KOPT-K1 (cell line): ENCODE measurements around the gene TPD52L2.
A peak's percentile ranks its signal among the peaks of the same experiment; 100 is the strongest.

ENCODE experiments used
- H3K27ac ChIP-seq: fragments of 200-600 bp; sonication (generic); 2 replicates; pipeline ENCODE4 v1.5.1; 2016; ENCODE audit warnings: antibody characterized with exemption, mild to moderate bottlenecking, low read depth, low read length; ENCODE audit not compliant: poor library complexity, severe bottlenecking
- H3K36me3 ChIP-seq: fragments of 200-600 bp; sonication (generic); 2 replicates; pipeline ENCODE4 v1.5.1; 2017; ENCODE audit warnings: antibody characterized with exemption, mild to moderate bottlenecking, low read length, moderate library complexity; ENCODE audit not compliant: insufficient read depth
- H3K9me3 ChIP-seq: fragments of 200-600 bp; sonication (generic); 2 replicates; pipeline ENCODE4 v1.5.1; 2017; ENCODE audit warnings: antibody characterized with exemption, low read length, mild to moderate bottlenecking; ENCODE audit not compliant: insufficient read depth, poor library complexity, severe bottlenecking

Gene TPD52L2

DNA sequence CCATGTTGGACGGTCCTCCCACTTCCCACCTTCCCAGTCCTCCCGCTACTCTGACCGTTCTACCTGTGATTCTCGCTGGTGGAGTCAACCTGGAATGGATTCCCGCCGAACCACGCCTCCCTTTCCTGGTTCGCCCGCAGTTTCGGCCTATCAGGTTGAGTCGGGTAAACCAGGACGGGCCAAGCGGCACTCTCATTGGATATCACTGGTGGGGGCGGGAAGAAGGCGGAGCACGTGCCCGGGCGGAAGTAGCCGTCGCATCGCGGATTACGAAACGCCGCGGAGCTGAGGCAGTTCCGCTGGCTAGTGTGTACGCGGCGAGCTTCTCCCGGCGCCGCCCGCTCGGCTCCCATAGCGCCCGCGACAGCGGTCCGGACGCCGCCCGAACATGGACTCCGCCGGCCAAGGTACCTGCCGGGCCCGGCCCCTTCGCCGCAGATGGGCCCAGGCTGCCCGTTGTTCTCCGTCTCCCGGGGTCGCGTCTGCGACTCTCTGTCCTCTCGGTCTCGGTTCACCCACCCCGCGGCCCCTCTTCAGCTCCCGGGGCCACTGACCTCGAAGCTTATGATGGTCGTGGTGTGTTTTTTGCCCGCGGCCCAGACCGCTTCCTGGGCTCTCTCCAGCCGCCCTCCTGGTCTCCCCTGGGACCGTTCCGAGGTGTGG is at the start of gene TPD52L2:
Gene TPD52L2 (plus strand): TSS at position 293 of the 663 bp plus-strand sequence. CDS start 96 bp downstream, at position 389.
- Histone ChIP-seq H3K36me3 (peaks cover 33% of the 10 kb centered on the region; the same call in 1 of the 2 replicates), H3K9me3 (no peaks in the 10 kb centered on the region), H3K27ac (peak within 1 kb of the TSS; percentile 70)

- Histone ChIP-seq H3K36me3 (no peaks in the 10 kb centered on the region), H3K9me3 (no peaks in the 10 kb centered on the region)
Observed at GRCh38 chr20:63815615-63816253, 49.3 kb upstream of the TPD52L2 start.

DNA sequence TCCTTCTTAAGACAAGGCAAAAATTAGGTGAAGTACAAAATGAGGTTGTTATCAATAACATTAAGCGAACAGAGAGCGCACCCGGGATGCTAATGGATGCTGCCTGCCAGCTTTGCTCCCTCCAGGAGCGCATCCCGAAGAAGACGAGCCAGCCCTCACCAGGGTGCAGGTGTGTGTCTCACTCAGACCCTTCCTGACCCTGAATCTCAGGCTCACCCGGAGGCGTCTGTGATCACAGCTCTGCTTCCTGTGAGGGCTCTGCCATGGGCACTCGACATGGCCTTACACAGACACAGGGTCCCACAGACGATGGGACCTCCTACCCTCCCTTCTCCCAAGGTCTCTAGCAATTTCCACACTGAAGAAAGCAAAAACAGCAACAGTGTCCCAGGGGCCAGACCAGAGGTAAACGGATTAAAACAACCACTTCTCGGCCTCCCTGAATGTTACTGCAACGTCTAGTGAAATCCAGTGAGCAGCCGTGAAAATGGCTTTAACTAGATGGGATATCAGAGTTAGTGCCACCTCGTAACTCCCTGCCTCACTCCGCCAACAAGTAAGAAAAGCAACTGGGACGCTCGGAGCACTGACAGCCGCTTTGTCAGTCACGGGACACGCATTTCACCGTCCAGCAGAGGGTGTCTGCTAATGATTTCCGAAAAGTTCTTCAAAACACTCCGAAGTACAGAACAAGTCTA is 45.7 kb upstream of the TPD52L2 start:
- Histone ChIP-seq H3K9me3 (no peaks in the 10 kb centered on the region), H3K36me3 (no peaks in the 10 kb centered on the region), H3K27ac (no peak overlapping the region)

More at GRCh38 chr20:63815615-63816253, 49.3 kb upstream of the TPD52L2 start:
- H3K27ac ChIP-seq, result no peak overlapping the region

DNA sequence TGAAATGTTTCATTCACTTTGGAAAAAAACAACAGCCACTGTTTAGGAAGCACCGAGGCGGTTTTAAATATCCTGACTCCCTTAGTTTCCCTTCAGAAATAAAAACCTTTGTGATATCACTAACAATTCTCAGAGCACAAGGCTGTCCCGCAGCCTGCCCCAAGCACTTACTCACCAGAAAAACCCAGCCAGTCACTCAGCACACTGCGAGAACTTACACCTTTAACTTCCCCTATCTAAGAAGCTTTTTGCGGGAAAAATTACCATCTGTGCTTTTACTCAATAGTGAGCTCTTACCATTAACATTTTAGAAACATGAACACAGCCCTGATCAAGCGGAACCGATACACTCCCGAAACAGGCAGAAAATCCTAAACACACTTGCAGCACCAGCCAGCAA is 43.3 kb upstream of the TPD52L2 start:
- H3K36me3 ChIP-seq, result no peaks in the 10 kb centered on the region
- H3K9me3 ChIP-seq, result no peaks in the 10 kb centered on the region
- H3K27ac ChIP-seq, result no peak overlapping the region

- Histone ChIP-seq H3K36me3 (no peaks in the 10 kb centered on the region), H3K27ac (no peak overlapping the region), H3K9me3 (no peaks in the 10 kb centered on the region)
Observed at GRCh38 chr20:63822276-63822696, 42.8 kb upstream of the TPD52L2 start.

GRCh38 chr20:63823691-63824311 is 41.3 kb upstream of the TPD52L2 start:
- Histone ChIP-seq H3K36me3 (no peaks in the 10 kb centered on the region), H3K27ac (no peak overlapping the region), H3K9me3 (no peaks in the 10 kb centered on the region)

GRCh38 chr20:63825331-63826118 is 39.5 kb upstream of the TPD52L2 start:
- no peak overlapping the region for H3K27ac ChIP-seq
- H3K9me3 ChIP-seq, result no peaks in the 10 kb centered on the region
- no peaks in the 10 kb centered on the region for H3K36me3 ChIP-seq

DNA sequence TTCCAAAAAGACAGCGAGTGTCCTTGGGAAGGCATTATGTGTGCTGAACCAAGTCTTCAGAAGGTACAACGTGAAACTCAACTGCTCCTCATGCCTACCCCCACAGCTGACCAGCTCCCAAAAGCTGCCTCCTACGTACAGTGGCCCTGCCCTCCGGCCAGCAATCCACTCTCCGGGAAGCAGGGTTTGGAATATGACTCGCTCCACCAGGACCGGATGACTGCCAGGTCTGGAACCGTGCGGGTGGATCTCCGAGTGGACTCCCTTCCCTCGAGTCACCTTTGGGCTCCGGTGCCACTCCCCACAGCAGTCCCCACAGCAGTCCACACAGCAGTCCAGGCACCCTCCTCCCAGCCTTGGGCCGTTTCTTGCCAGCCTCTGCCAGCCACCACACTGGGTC is 38.3 kb upstream of the TPD52L2 start:
- H3K36me3 ChIP-seq, result no peaks in the 10 kb centered on the region
- no peaks in the 10 kb centered on the region for H3K9me3 ChIP-seq
- no peak overlapping the region for H3K27ac ChIP-seq

- no peak overlapping the region for H3K27ac ChIP-seq
- no peaks in the 10 kb centered on the region for H3K36me3 ChIP-seq
- H3K9me3 ChIP-seq, result no peaks in the 10 kb centered on the region
Observed at GRCh38 chr20:63828124-63828523, 36.9 kb upstream of the TPD52L2 start.

DNA sequence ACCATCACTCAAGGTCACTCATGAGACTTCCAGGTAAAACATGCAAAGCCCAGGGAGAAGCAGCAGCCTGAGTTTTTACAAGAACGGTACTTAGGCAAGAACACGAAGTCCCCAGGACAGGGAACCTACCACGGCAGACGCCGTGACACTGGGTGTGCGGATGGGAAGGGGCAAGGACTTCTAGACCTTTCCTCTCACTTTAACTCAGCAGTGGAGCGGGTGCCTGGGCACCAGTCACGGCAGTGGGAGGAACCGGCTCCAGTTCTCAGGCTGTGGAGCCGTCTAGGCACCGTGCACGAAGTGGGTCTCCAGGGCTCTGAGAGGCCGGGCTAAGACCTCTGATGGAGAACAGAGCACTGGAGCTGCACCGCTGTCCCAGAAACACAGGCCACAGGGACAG is 36.5 kb upstream of the TPD52L2 start:
- H3K27ac ChIP-seq, result no peak overlapping the region
- no peaks in the 10 kb centered on the region for H3K9me3 ChIP-seq
- H3K36me3 ChIP-seq, result no peaks in the 10 kb centered on the region

DNA sequence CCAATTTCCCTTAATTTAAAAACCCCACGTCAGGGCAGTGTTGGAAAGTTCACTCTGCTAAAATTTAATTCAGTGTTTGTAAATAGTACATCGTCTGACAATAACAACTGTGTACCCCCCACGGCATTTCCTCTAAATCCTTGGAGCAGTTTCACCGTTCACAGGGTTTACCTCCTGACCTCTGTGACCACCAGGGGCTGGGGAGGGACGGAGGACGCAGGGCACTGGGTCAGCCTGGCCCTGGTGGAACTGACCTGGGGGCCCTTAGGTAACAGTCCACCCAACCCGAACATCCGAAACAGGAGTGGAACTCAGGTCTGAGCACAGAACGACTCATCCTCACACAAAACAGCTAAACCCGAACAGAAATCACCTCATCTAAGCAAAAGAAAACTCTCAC is 36.1 kb upstream of the TPD52L2 start:
- Histone ChIP-seq H3K36me3 (no peaks in the 10 kb centered on the region), H3K27ac (no peak overlapping the region), H3K9me3 (no peaks in the 10 kb centered on the region)

DNA sequence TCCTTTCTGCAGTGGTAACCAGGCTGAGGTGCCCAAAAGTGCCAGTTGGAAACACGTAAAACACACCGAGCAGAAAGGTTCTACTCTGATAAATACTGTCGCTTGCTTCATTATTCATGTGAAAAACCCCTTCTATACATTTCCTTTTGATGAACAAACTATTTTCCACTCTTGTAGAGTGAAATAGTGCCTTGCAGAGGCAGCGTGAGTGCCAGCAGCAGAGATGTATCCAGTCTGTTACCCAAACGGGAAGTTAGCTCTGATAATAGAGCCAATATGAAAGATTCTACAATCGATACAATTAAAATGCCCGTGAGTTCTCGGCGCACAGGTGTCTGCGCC is 35.5 kb upstream of the TPD52L2 start:
- Histone ChIP-seq H3K27ac (no peak overlapping the region), H3K36me3 (no peaks in the 10 kb centered on the region), H3K9me3 (no peaks in the 10 kb centered on the region)

DNA sequence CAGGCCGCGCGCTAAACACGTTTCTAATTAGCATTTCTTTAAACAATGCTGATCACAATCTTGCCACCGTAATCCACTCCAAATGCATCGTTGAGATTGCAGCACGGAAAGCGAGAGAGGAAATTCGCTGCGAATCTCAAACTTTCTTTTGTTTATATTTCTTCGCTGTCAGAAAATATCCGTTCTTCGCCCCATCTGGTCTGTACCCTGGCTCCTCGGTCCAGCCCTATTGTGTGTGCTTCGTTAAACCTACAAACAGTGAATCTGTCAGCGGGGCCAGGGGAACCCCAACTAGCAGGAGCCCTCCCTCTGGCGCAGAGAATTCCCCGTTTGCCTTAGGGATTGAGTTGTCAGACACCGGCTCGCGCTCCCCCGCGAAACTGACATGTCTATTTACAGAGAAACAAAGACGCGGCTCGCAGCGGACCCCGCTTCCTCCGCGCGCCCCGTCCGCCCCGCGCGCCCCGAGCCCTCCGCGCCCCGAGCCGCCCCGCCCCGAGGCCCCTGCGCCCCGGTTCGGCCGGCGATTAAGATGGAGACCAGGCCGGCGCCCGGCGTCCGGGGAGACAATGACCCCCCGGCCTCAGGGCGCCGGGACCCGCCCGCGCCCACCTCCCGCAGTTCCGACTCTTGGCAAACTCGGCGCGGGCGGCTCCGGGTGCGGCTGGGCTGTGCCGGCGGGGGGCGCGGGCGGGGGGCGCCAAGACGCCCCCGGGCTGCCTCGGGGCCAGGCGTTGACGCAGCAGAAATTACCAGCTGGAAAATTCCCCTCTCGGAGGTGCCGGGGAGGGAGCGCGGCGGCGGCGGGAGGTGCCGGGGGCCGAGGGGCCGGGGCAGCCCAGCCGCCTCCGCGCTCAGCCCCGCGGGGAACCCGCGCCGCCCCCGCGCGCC is 34.9 kb upstream of the TPD52L2 start:
- no peak overlapping the region for H3K27ac ChIP-seq
- no peaks in the 10 kb centered on the region for H3K36me3 ChIP-seq
- H3K9me3 ChIP-seq, result no peaks in the 10 kb centered on the region
